ENCODE data around the gene GLB1L3. TPM values are rescaled to one million over a fixed set of nuclear protein-coding genes. Genes with fewer than 3 reads are reported as not detected.

GLB1L3 gene
- total RNA-seq, 3 donors from 2014 or later (not counting 1 experiment from before 2014, with no cell fraction given) = 0.38 TPM; not detected in 2

DNA sequence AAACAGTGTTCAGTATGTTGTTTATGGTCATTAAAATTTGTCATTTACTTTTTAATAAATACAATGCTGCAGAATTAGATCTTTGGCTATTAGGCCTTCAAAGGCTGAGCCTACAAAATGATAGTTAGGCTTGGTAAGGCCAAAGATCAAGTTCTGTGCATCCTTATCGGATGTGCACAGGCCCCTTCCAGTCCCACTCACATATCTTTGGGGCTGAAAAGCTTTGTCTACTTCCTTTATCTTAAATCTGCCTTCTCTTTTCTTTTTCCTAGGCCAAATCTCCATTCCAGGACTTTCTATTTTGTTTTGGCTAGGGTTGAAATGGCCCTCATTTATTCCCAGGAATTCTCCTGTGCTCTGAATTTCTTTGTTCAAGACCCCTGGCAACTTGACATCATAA lies 52.3 kb downstream of the GLB1L3 start:
- H3K27me3 ChIP-seq (ENCODE audit: control insufficient read depth, insufficient read depth, low read length) = peaks cover 12% of the 10 kb centered on the region
- no peak overlapping the region for H3K4me3 Mint-ChIP-seq
- TF ChIP-seq, protein P1, sequence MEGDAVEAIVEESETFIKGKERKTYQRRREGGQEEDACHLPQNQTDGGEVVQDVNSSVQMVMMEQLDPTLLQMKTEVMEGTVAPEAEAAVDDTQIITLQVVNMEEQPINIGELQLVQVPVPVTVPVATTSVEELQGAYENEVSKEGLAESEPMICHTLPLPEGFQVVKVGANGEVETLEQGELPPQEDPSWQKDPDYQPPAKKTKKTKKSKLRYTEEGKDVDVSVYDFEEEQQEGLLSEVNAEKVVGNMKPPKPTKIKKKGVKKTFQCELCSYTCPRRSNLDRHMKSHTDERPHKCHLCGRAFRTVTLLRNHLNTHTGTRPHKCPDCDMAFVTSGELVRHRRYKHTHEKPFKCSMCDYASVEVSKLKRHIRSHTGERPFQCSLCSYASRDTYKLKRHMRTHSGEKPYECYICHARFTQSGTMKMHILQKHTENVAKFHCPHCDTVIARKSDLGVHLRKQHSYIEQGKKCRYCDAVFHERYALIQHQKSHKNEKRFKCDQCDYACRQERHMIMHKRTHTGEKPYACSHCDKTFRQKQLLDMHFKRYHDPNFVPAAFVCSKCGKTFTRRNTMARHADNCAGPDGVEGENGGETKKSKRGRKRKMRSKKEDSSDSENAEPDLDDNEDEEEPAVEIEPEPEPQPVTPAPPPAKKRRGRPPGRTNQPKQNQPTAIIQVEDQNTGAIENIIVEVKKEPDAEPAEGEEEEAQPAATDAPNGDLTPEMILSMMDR (IDR thresholded peaks at IDR 0.05) = no peak

DNA sequence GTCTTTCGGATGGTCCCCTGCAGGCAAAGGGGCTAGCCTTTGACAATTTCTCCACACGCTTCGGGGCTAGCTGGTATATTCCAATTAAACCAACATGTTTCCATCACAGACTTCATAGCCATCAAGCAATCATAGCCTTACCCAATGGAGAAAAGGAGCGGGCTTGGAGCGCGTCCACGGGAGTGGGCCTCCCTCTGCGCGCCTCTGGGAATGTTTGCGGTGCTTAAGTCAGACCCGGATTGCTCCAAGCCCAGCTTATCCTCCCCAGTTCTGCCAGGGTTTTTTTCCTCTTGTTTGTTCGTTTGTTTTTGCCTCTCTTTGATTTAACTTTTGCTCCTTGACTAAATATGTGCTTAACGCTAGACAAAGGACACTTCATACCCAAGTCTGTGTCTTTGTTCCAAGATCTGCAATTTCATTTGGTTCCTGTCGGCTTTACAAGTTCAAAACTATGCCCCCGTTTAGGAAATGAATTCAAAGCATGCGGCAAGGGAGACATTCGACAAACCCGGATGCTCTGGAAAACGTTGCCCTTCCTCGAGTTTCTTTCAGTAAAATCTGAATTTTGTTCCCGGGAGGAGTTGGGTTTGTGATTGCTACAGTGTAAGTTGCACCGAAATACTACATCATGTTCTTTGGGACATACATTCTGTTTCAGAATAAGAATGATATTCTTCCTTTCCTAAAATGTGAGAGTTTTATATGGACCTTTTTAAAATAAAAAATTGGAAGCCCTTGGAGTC lies 54.6 kb downstream of the GLB1L3 start:
- TF ChIP-seq, protein P1 (IDR thresholded peaks at IDR 0.05) = no peak
- Mint-ChIP-seq H3K9me3 (no peaks in the 10 kb centered on the region), H3K4me3 (peak overlapping the region; percentile 83), H3K27ac (no peak overlapping the region), H3K27me3 (ENCODE audit: low read depth in 2 of 2) (peaks cover 30% of the 10 kb centered on the region in 2 donors), H3K36me3 (no peaks in the 10 kb centered on the region), H3K4me1 (peaks cover 7 to 23% of the 10 kb centered on the region in 2 donors)
- Histone ChIP-seq H3K4me3 (ENCODE audit: low read length) (peak overlapping the region; percentile 24), H3K9me3 (ENCODE audit: control insufficient read depth, insufficient read depth, low read length) (no peaks in the 10 kb centered on the region), H3K4me1 (ENCODE audit: control insufficient read depth, insufficient read depth, low read length) (peaks cover 20% of the 10 kb centered on the region), H3K27me3 (ENCODE audit: control insufficient read depth, insufficient read depth, low read length) (peaks cover 12% of the 10 kb centered on the region), H3K27ac (ENCODE audit: low read length) (no peak overlapping the region), H3K36me3 (ENCODE audit: control insufficient read depth, insufficient read depth, low read length) (no peaks in the 10 kb centered on the region)
- WGBS (ENCODE audit: insufficient coverage) = 45% methylated on average over 21 of the region's 22 CpGs
- no peak for ATAC-seq
- intact Hi-C loops (cut with micrococcal nuclease) = no loop called here
- DNase-seq = no peak

More for the DNA sequence above, 52.3 kb downstream of the GLB1L3 start:
- DNase-seq (no peak), ATAC-seq (no peak)
- Histone ChIP-seq H3K4me1 (ENCODE audit: control insufficient read depth, insufficient read depth, low read length) (peaks cover 20% of the 10 kb centered on the region), H3K36me3 (ENCODE audit: control insufficient read depth, insufficient read depth, low read length) (no peaks in the 10 kb centered on the region), H3K27ac (ENCODE audit: low read length) (no peak overlapping the region), H3K9me3 (ENCODE audit: control insufficient read depth, insufficient read depth, low read length) (no peaks in the 10 kb centered on the region), H3K4me3 (ENCODE audit: low read length) (no peak overlapping the region)
- H3K9me3 Mint-ChIP-seq = no peaks in the 10 kb centered on the region
- peaks cover 7 to 23% of the 10 kb centered on the region in 2 donors for H3K4me1 Mint-ChIP-seq
- WGBS (ENCODE audit: insufficient coverage) = 67% methylated on average over 1 of the region's 1 CpG
- peaks cover 16% of the 10 kb centered on the region in 2 donors for H3K27me3 Mint-ChIP-seq (ENCODE audit: low read depth in 2 of 2)
- no peak overlapping the region for H3K27ac Mint-ChIP-seq
- no peaks in the 10 kb centered on the region for H3K36me3 Mint-ChIP-seq
- intact Hi-C loops (cut with micrococcal nuclease) = no loop called here

DNA sequence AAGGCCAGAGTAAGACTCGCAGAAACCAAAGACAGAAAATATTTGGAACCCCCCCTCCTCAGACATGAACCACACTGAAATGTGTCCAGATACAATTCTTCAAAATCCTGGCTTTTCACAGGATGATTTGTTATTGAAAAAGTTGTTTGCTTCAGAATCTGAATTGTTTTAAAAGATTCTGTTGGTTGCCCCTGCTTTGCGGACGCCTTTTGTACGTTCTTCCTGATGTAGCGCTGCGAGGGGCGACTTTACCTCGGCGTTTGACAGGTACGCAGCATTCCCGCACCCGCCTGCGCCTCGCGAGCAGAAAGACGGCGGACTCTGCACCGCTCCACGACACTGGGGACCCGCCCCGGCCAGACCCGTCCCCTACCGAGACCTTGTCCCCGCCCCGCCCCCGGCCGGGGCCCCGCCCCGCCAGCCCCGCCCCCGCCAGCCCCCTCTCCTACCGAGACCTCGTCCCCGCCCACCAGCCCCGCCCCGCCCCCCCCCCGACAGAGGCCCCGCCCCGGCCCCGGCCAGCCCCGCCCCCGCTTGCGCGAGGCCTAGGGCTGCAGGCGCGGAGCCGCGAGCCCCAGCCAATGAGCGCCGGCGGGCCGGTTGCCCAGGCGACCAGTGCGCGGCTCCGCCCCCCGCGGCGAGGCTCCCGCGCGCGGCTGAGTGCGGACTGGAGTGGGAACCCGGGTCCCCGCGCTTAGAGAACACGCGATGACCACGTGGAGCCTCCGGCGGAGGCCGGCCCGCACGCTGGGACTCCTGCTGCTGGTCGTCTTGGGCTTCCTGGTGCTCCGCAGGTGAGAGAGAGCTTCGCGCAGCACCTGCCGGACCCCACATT lies 55.4 kb downstream of the GLB1L3 start, which contains the start of gene GLB1L2:
TSS of gene GLB1L2 (plus strand) at position 635 of the 835 bp plus-strand sequence. CDS start at position 709, 74 bp downstream.
- DNase-seq (peak; percentile 70 to 89), ATAC-seq (peak; percentile 96 to 98 (median 97))
- H3K9me3 Mint-ChIP-seq = no peaks in the 10 kb centered on the region
- Histone ChIP-seq H3K4me1 (ENCODE audit: control insufficient read depth, insufficient read depth, low read length) (peaks cover 20% of the 10 kb centered on the region), H3K4me3 (ENCODE audit: low read length) (peak within 1 kb of the TSS; percentile 47), H3K9me3 (ENCODE audit: control insufficient read depth, insufficient read depth, low read length) (no peaks in the 10 kb centered on the region), H3K27ac (ENCODE audit: low read length) (no peak within 1 kb of the TSS), H3K36me3 (ENCODE audit: control insufficient read depth, insufficient read depth, low read length) (no peaks in the 10 kb centered on the region), H3K27me3 (ENCODE audit: control insufficient read depth, insufficient read depth, low read length) (peaks cover 12% of the 10 kb centered on the region)
- H3K36me3 Mint-ChIP-seq = no peaks in the 10 kb centered on the region
- TF ChIP-seq, protein P1 (IDR thresholded peaks at IDR 0.05) = no peak
- intact Hi-C loops (cut with micrococcal nuclease) = no loop called here
- peaks cover 7 to 23% of the 10 kb centered on the region in 2 donors for H3K4me1 Mint-ChIP-seq
- H3K4me3 Mint-ChIP-seq = peak within 1 kb of the TSS; percentile 83
- peaks cover 29 to 34% of the 10 kb centered on the region in 2 donors for H3K27me3 Mint-ChIP-seq (ENCODE audit: low read depth in 2 of 2)
- WGBS (ENCODE audit: insufficient coverage) = 2% methylated on average over 62 of the region's 80 CpGs
- peak within 1 kb of the TSS in 1 of 2 donors; percentile 40 for H3K27ac Mint-ChIP-seq
